SU-DHL-6 (cell line): ENCODE measurements around the gene HIVEP2.

Source experiments
- H2AFZ ChIP-seq: fragments of 200-600 bp; sonication (generic); 2 replicates; pipeline ENCODE4 v1.6.1; 2014; ENCODE audit warnings: low read depth, mild to moderate bottlenecking, moderate library complexity, mixed read lengths, antibody characterized with exemption, low read length; ENCODE audit not compliant: severe bottlenecking
- H3F3A ChIP-seq: fragments of 200-600 bp; shearing (Covaris generic); 2 replicates; pipeline ENCODE4 v1.6.0; 2016; ENCODE audit warnings: antibody characterized with exemption, mild to moderate bottlenecking; ENCODE audit not compliant: insufficient read depth
- H3K27ac ChIP-seq: fragments of 200-600 bp; sonication (generic); 2 replicates; pipeline ENCODE4 v1.5.1; 2016; ENCODE audit warnings: low read depth, mild to moderate bottlenecking, low read length, moderate library complexity, mixed read lengths
- H3K27me3 ChIP-seq: fragments of 200-600 bp; sonication (generic), shearing (Covaris generic); 2 replicates; pipeline ENCODE4 v1.6.0; 2014; ENCODE audit warnings: mild to moderate bottlenecking, low read length
- H3K36me3 ChIP-seq: fragments of 200-600 bp; sonication (generic); 2 replicates; pipeline ENCODE4 v1.6.1; 2014; ENCODE audit warnings: mild to moderate bottlenecking, low read length, mixed read lengths
- H3K4me2 ChIP-seq: fragments of 300-600, 200-600 bp; shearing (Covaris generic), sonication (generic); 2 replicates; pipeline ENCODE4 v1.6.0; 2014; ENCODE audit warnings: low read length, low read depth, mild to moderate bottlenecking; ENCODE audit not compliant: poor library complexity, severe bottlenecking
- H3K4me3 ChIP-seq: fragments of 200-600 bp; sonication (generic); 2 replicates; pipeline ENCODE4 v1.5.1; 2014; ENCODE audit warnings: antibody characterized with exemption, low read length, mild to moderate bottlenecking, mixed read lengths; ENCODE audit not compliant: insufficient read depth, poor library complexity, severe bottlenecking
- H3K79me2 ChIP-seq: fragments of 200-600 bp; sonication (generic); 2 replicates; pipeline ENCODE4 v1.6.1; 2014; ENCODE audit warnings: mild to moderate bottlenecking, low read length, moderate library complexity; ENCODE audit not compliant: insufficient read depth
- H3K9ac ChIP-seq: fragments of 200-600 bp; sonication (generic); 2 replicates; pipeline ENCODE4 v1.7.0; 2014; ENCODE audit warnings: mild to moderate bottlenecking, low read length
- H3K9me2 ChIP-seq: fragments of 200-600 bp; sonication (generic); replicated peaks from 2 replicates; pipeline ENCODE4 v1.6.1; 2014; ENCODE audit warnings: low read length; ENCODE audit not compliant: insufficient read depth
- H3K9me3 ChIP-seq: fragments of 200-600 bp; sonication (generic); 2 replicates; pipeline ENCODE4 v1.6.1; 2014; ENCODE audit warnings: low read length, mixed read lengths; ENCODE audit not compliant: insufficient read depth
- H4K20me1 ChIP-seq: fragments of 200-600 bp; sonication (generic); 2 replicates; pipeline ENCODE4 v1.6.1; 2014; ENCODE audit warnings: low read depth, mild to moderate bottlenecking, antibody characterized with exemption, low read length, moderate library complexity, mixed read lengths
- CTCF ChIP-seq: fragments of 200-600 bp; sonication (generic); IDR thresholded peaks from one replicate; pipeline ENCODE4 v1.5.1; 2017; ENCODE audit warnings: antibody characterized with exemption, mild to moderate bottlenecking, low read length, moderate library complexity; ENCODE audit not compliant: insufficient read depth, poor library complexity, severe bottlenecking
- EZH2phosphoT487 ChIP-seq: fragments of 200-600 bp; sonication (generic), shearing (Covaris generic); conservative IDR thresholded peaks from 2 replicates; pipeline ENCODE4 v1.6.1; 2018; ENCODE audit warnings: mild to moderate bottlenecking, antibody characterized with exemption, low read length, moderate library complexity, mixed read lengths

Gene HIVEP2

GRCh38 chr6:142933701-142934100, 11.3 kb downstream of the HIVEP2 start:
- no peak overlapping the region for H3K4me3 ChIP-seq
- peaks cover 23% of the 10 kb centered on the region; the same call in 1 of the 2 replicates for H3K79me2 ChIP-seq
- no peak overlapping the region for H3K9ac ChIP-seq
- H3K27me3 ChIP-seq: no peaks in the 10 kb centered on the region
- no peaks in the 10 kb centered on the region for H3F3A ChIP-seq
- no peak overlapping the region for H3K27ac ChIP-seq
- H3K36me3 ChIP-seq: no peaks in the 10 kb centered on the region
- H4K20me1 ChIP-seq: peaks cover 52% of the 10 kb centered on the region
- H3K9me3 ChIP-seq: no peaks in the 10 kb centered on the region
- H3K4me2 ChIP-seq: no peak overlapping the region
- H3K9me2 ChIP-seq: no peaks in the 10 kb centered on the region
- H2AFZ ChIP-seq: no peak overlapping the region
- TF ChIP-seq CTCF: no peak
- TF ChIP-seq EZH2phosphoT487: no peak

- peaks cover under 1% of the 10 kb centered on the region; the same call in 1 of the 2 replicates for H3F3A ChIP-seq
- no peaks in the 10 kb centered on the region for H3K9me3 ChIP-seq
- H3K9me2 ChIP-seq: no peaks in the 10 kb centered on the region
- no peak overlapping the region for H3K4me3 ChIP-seq
- H3K79me2 ChIP-seq: peaks cover 19% of the 10 kb centered on the region; the same call in 1 of the 2 replicates
- peaks cover 54% of the 10 kb centered on the region for H4K20me1 ChIP-seq
- H3K9ac ChIP-seq: no peak overlapping the region
- no peaks in the 10 kb centered on the region for H3K27me3 ChIP-seq
- no peak overlapping the region for H2AFZ ChIP-seq
- no peak for TF ChIP-seq CTCF
- no peak for TF ChIP-seq EZH2phosphoT487
- no peaks in the 10 kb centered on the region for H3K36me3 ChIP-seq
- H3K27ac ChIP-seq: no peak overlapping the region
- H3K4me2 ChIP-seq: no peak overlapping the region
Observed at GRCh38 chr6:142932889-142933288, 12.1 kb downstream of the HIVEP2 start.

GRCh38 chr6:142929751-142930358, 15.1 kb downstream of the HIVEP2 start:
- no peaks in the 10 kb centered on the region for H3K27me3 ChIP-seq
- H3K9me3 ChIP-seq: no peaks in the 10 kb centered on the region
- H3F3A ChIP-seq: peaks cover 6% of the 10 kb centered on the region; the same call in 1 of the 2 replicates
- H4K20me1 ChIP-seq: peaks cover 54% of the 10 kb centered on the region
- H3K4me2 ChIP-seq: no peak overlapping the region
- no peak overlapping the region for H2AFZ ChIP-seq
- no peaks in the 10 kb centered on the region for H3K9me2 ChIP-seq
- no peak overlapping the region for H3K9ac ChIP-seq
- no peaks in the 10 kb centered on the region for H3K36me3 ChIP-seq
- no peak overlapping the region for H3K4me3 ChIP-seq
- TF ChIP-seq CTCF: no peak
- TF ChIP-seq EZH2phosphoT487: no peak
- H3K79me2 ChIP-seq: peaks cover 4% of the 10 kb centered on the region; the same call in 1 of the 2 replicates
- no peak overlapping the region for H3K27ac ChIP-seq
